Measurements from ENCODE around the gene MED15.

The MED15 gene

GRCh38 chr22:20551805-20552442 is 44.5 kb downstream of the MED15 start:
- POLR2A ChIA-PET = no interaction called here
- CTCF ChIA-PET = interaction anchor here (1.6 to 12.5 kb wide), 2 partner anchors 12 to 14 kb away, joined by 3 to 100 read pairs; no protein-coding TSS in a partner anchor
- no peak for TF ChIP-seq CTCF (IDR thresholded peaks at IDR 0.05; ENCODE audit: control extremely low read depth, extremely low read depth, low read depth, missing control alignments)
- no peak for DNase-seq (ENCODE audit: extremely low spot score)

- ChIA-PET CTCF (interaction anchor here (0.7 to 12.5 kb wide), 7 partner anchors 12 to 34 kb away, joined by 3 to 100 read pairs (median 3); no protein-coding TSS in a partner anchor), POLR2A (no interaction called here)
Measured at GRCh38 chr22:20552443-20553401, 45.3 kb downstream of the MED15 start.

GRCh38 chr22:20553947-20554741 is 46.7 kb downstream of the MED15 start:
- no peak for TF ChIP-seq CTCF (IDR thresholded peaks at IDR 0.05; ENCODE audit: control extremely low read depth, extremely low read depth, low read depth, missing control alignments)
- ChIA-PET POLR2A (no interaction called here), CTCF (interaction anchor here (1.4 to 12.5 kb wide), 3 partner anchors 10 to 34 kb away, joined by 3 to 100 read pairs (median 4); no protein-coding TSS in a partner anchor)
- DNase-seq (ENCODE audit: extremely low spot score) = no peak

More at GRCh38 chr22:20552443-20553401, 45.3 kb downstream of the MED15 start:
- TF ChIP-seq CTCF (IDR thresholded peaks at IDR 0.05; ENCODE audit: control extremely low read depth, extremely low read depth, low read depth, missing control alignments) = no peak
- no peak for DNase-seq (ENCODE audit: extremely low spot score)

- ChIA-PET POLR2A (no interaction called here), CTCF (interaction anchor here (1.2 to 12.5 kb wide), 3 partner anchors 10 to 16 kb away, joined by 3 to 100 read pairs (median 5); no protein-coding TSS in a partner anchor)
- DNase-seq (ENCODE audit: extremely low spot score) = no peak
- TF ChIP-seq CTCF (IDR thresholded peaks at IDR 0.05; ENCODE audit: control extremely low read depth, extremely low read depth, low read depth, missing control alignments) = no peak
Measured at GRCh38 chr22:20554824-20555223, 47.4 kb downstream of the MED15 start.

- ChIA-PET CTCF (interaction anchor here (1.0 to 12.5 kb wide), 2 partner anchors 6 to 14 kb away, joined by 3 to 100 read pairs; no protein-coding TSS in a partner anchor), POLR2A (no interaction called here)
- TF ChIP-seq CTCF (IDR thresholded peaks at IDR 0.05; ENCODE audit: control extremely low read depth, extremely low read depth, low read depth, missing control alignments) = no peak
- DNase-seq (ENCODE audit: extremely low spot score) = no peak
Measured at GRCh38 chr22:20558534-20558933, 51.1 kb downstream of the MED15 start.

Data from GM10248 (cell line).